H1 (cell line): ENCODE measurements around the gene STAG1. TPM values are rescaled to one million over a fixed set of nuclear protein-coding genes. Genes with fewer than 3 reads are reported as not detected.
"Not testable (repeated sequence)": the region's sequence is repeated elsewhere in the genome, so short reads cannot be mapped to it uniquely, and the experiment has no call there.

ENCODE experiments used
- CTCF ChIA-PET: fragments of 300-600 bp; sonication (Branson Sonifier 250); formaldehyde crosslinking; loops from one replicate; lab custom pipeline; 2021; ENCODE audit not compliant: partially characterized antibody; lab: Charles Lee
- POLR2A ChIA-PET: fragments of 300-600 bp; sonication (Branson Sonifier 250); formaldehyde crosslinking; loops from one replicate; lab custom pipeline; 2021; ENCODE audit warnings: inconsistent platforms; ENCODE audit not compliant: partially characterized antibody; lab: Charles Lee
- DNase-seq, 2 experiments: peaks; one replicate each; pipeline versions ENCODE4 v3.0.0 to v3.0.0-alpha.2; 2010 to 2022; ENCODE audit warnings: low spot score in 2 of 2, low read depth in 1 of 2, mixed read lengths in 1 of 2
- FAIRE-seq: peaks from 2 replicates; lab custom pipeline; 2011; peaks lifted over from hg19 to GRCh38; lab: Jason Lieb, UNC
- H2AFZ ChIP-seq: 2 replicates; pipeline ENCODE4 v1.8.1; 2012; ENCODE audit warnings: low read length, inconsistent platforms
- H2AK5ac ChIP-seq: 2 replicates; pipeline ENCODE4 v1.6.1; 2013; ENCODE audit warnings: low read depth, low read length
- H2BK120ac ChIP-seq: replicated peaks from 2 replicates; pipeline ENCODE3; 2013; ENCODE audit warnings: low read depth, low read length, inconsistent platforms
- H2BK12ac ChIP-seq: 2 replicates; pipeline ENCODE4 v1.6.1; 2013; ENCODE audit warnings: low read depth, low read length
- H2BK15ac ChIP-seq: 2 replicates; pipeline ENCODE4 v1.6.1; 2013; ENCODE audit warnings: low read length
- H2BK20ac ChIP-seq: 2 replicates; pipeline ENCODE4 v1.6.1; 2013; ENCODE audit warnings: low read length
- H2BK5ac ChIP-seq: 2 replicates; pipeline ENCODE4 v1.6.1; 2013; ENCODE audit warnings: low read depth, low read length
- H3K14ac ChIP-seq: 2 replicates; pipeline ENCODE4 v1.6.1; 2013; ENCODE audit warnings: inconsistent platforms; ENCODE audit not compliant: insufficient read length
- H3K18ac ChIP-seq: 2 replicates; pipeline ENCODE4 v1.6.1; 2013; ENCODE audit warnings: low read length; ENCODE audit errors: extremely low read depth
- H3K23ac ChIP-seq: 2 replicates; pipeline ENCODE4 v1.6.1; 2013; ENCODE audit warnings: inconsistent platforms; ENCODE audit not compliant: insufficient read length
- H3K23me2 ChIP-seq: 2 replicates; pipeline ENCODE4 v1.6.1; 2013; ENCODE audit warnings: low read depth, low read length
- H3K27ac ChIP-seq: 2 replicates; pipeline ENCODE4 v1.6.1; 2011; ENCODE audit warnings: low read depth, low read length, inconsistent platforms
- H3K27me3 ChIP-seq, 4 experiments: replicated peaks in 1 of 4; 1 replicate in 1 of 4; 2 replicates in 3 of 4; pipeline versions ENCODE4 v1.6.1 to v1.8.1; 2011 to 2013; ENCODE audit warnings: low read length in 3 of 4, mild to moderate bottlenecking in 3 of 4, inconsistent platforms in 2 of 4, mixed read lengths in 2 of 4, moderate library complexity in 1 of 4; ENCODE audit not compliant: control insufficient read depth in 3 of 4, insufficient read depth in 3 of 4; ENCODE audit errors: extremely low read depth in 1 of 4
- H3K36me3 ChIP-seq, 4 experiments: 2 replicates each; pipeline versions ENCODE4 v1.6.1 to v1.8.1; 2011 to 2013; ENCODE audit warnings: mild to moderate bottlenecking in 4 of 4, low read length in 3 of 4, moderate library complexity in 2 of 4, control low read depth in 1 of 4, inconsistent platforms in 1 of 4; ENCODE audit not compliant: insufficient read depth in 4 of 4, control insufficient read depth in 2 of 4
- H3K4ac ChIP-seq: replicated peaks from 2 replicates; pipeline ENCODE3; 2013; ENCODE audit warnings: low read length, low read depth, mixed read lengths, inconsistent platforms; ENCODE audit not compliant: insufficient read length
- H3K4me1 ChIP-seq, 4 experiments: replicated peaks in 1 of 4; 1 replicate in 1 of 4; 2 replicates in 3 of 4; pipeline versions ENCODE4 v1.6.1 to v1.8.1; 2011 to 2013; ENCODE audit warnings: low read length in 3 of 4, inconsistent platforms in 2 of 4, mixed read lengths in 1 of 4; ENCODE audit not compliant: insufficient read depth in 4 of 4, control insufficient read depth in 3 of 4
- H3K4me2 ChIP-seq, 2 experiments: 2 replicates each; pipeline versions ENCODE4 v1.6.1 to v1.8.1; 2011 to 2013; ENCODE audit warnings: low read depth in 2 of 2, low read length in 2 of 2, control low read depth in 1 of 2, inconsistent platforms in 1 of 2, mild to moderate bottlenecking in 1 of 2; ENCODE audit not compliant: insufficient read depth in 1 of 2
- H3K4me3 ChIP-seq, 4 experiments: fragments of 200-600, 300-600 bp in 1 of 4; sonication (generic), shearing (Covaris generic), sonication (Bioruptor Twin) in 1 of 4; 2 replicates each; pipeline versions ENCODE4 v1.5.1 to v1.8.1; 2011 to 2016; ENCODE audit warnings: low read length in 4 of 4, low read depth in 3 of 4, control low read depth in 2 of 4, inconsistent platforms in 2 of 4, mild to moderate bottlenecking in 2 of 4, mixed read lengths in 1 of 4, moderate library complexity in 1 of 4; ENCODE audit not compliant: insufficient read depth in 2 of 4; ENCODE audit errors: extremely low read depth in 1 of 4
- H3K56ac ChIP-seq: replicated peaks from 2 replicates; pipeline ENCODE3; 2013; ENCODE audit warnings: low read depth, mild to moderate bottlenecking, mixed read lengths, low read length, inconsistent platforms; ENCODE audit not compliant: insufficient read length
- H3K79me1 ChIP-seq: 2 replicates; pipeline ENCODE4 v1.6.1; 2013; ENCODE audit warnings: low read depth, low read length, control low read depth
- H3K79me2 ChIP-seq, 2 experiments: 2 replicates each; pipeline versions ENCODE4 v1.6.1 to v1.8.1; 2012 to 2013; ENCODE audit warnings: low read length in 2 of 2, mild to moderate bottlenecking in 2 of 2, inconsistent platforms in 1 of 2; ENCODE audit not compliant: insufficient read depth in 2 of 2, control insufficient read depth in 1 of 2
- H3K9ac ChIP-seq, 4 experiments: replicated peaks in 1 of 4; 1 replicate in 1 of 4; 2 replicates in 3 of 4; pipeline versions ENCODE4 v1.6.1 to v1.8.1; 2011 to 2013; ENCODE audit warnings: low read depth in 3 of 4, low read length in 3 of 4, control low read depth in 2 of 4, mild to moderate bottlenecking in 2 of 4, moderate library complexity in 2 of 4, inconsistent platforms in 1 of 4; ENCODE audit errors: extremely low read depth in 1 of 4
- H3K9me3 ChIP-seq, 2 experiments: 2 replicates each; pipeline versions ENCODE4 v1.6.1 to v1.8.1; 2012 to 2013; ENCODE audit warnings: mild to moderate bottlenecking in 2 of 2, moderate library complexity in 2 of 2, control low read depth in 1 of 2, inconsistent platforms in 1 of 2, low read depth in 1 of 2, low read length in 1 of 2, mixed read lengths in 1 of 2; ENCODE audit not compliant: insufficient read depth in 2 of 2
- H4K20me1 ChIP-seq, 2 experiments: replicated peaks in 1 of 2; 2 replicates each; pipeline versions ENCODE3 to v1.8.1; 2011 to 2013; ENCODE audit warnings: inconsistent platforms in 2 of 2, low read length in 2 of 2, mild to moderate bottlenecking in 1 of 2; ENCODE audit not compliant: insufficient read depth in 2 of 2, control insufficient read depth in 1 of 2
- H4K5ac ChIP-seq: 2 replicates; pipeline ENCODE4 v1.6.1; 2013; ENCODE audit warnings: low read length, low read depth, mixed read lengths, inconsistent platforms; ENCODE audit not compliant: insufficient read length
- H4K8ac ChIP-seq: 2 replicates; pipeline ENCODE4 v1.8.0; 2013; ENCODE audit warnings: mild to moderate bottlenecking, moderate library complexity, low read length, inconsistent platforms; ENCODE audit not compliant: insufficient read depth; ENCODE audit errors: extremely low read depth
- H4K91ac ChIP-seq: replicated peaks from 2 replicates; pipeline ENCODE3; 2013; ENCODE audit warnings: low read length, mixed read lengths, inconsistent platforms; ENCODE audit not compliant: insufficient read length
- WGBS, 2 experiments: shearing (Covaris generic) in 1 of 2; methylation state at CpG; one replicate each; pipeline versions ENCODE4 v1.1.6 to v1.1.7; 2013 to 2015; ENCODE audit warnings: low lambda C conversion rate in 2 of 2, mixed read lengths in 2 of 2, inconsistent platforms in 1 of 2, low coverage in 1 of 2, missing lambda C conversion rate in 1 of 2; ENCODE audit not compliant: insufficient replicate concordance in 2 of 2, insufficient coverage in 1 of 2, insufficient read length in 1 of 2; ENCODE audit errors: extremely low coverage in 1 of 2, missing lambda C conversion rate in 1 of 2; 5-methylcytosine and 5-hydroxymethylcytosine counted together
- polyA plus RNA-seq, 7 experiments: library from polyadenylated mRNA; depleted of rRNA in 3 of 7; stranded (reverse) in 5 of 7; unstranded in 2 of 7; fragments of >200 nt in 5 of 7; fragments of 200-250 nt in 2 of 7; gene quantifications; 1 replicate in 5 of 7; 2 replicates in 1 of 7; 4 replicates in 1 of 7; pipeline versions ENCODE4 v1.2.1 to v1.2.3, GENCODE V29; 2011 to 2013; ENCODE audit warnings: missing spikeins in 2 of 7, mixed read lengths in 2 of 7
- total RNA-seq: library from RNA; stranded (reverse); fragmentation: NEBNext Ultra II Directional; extraction: Animal tissue kit (Norgen Biotek cat#: 25700); gene quantifications from 2 replicates; pipeline ENCODE4 v1.2.1, GENCODE V29; 2021

The STAG1 gene
- total and polyA plus RNA-seq, 2 of the 8 experiments (the other 6 are each of a cell fraction or from before 2014, with no cell fraction given): 4.6 to 23.4 TPM

- WGBS, 2 experiments: 87% methylated on average over 7 of the region's 7 CpGs; no CpG with 5 or more reads in 1 of the 2 experiments
- H2AK5ac ChIP-seq, DNase-seq, H3K4me1 ChIP-seq, H2BK120ac ChIP-seq, H3K18ac ChIP-seq, H2BK20ac ChIP-seq, H4K5ac ChIP-seq, H2BK5ac ChIP-seq, H3K36me3 ChIP-seq, H3K56ac ChIP-seq, H3K27me3 ChIP-seq, H4K8ac ChIP-seq, H2AFZ ChIP-seq, H3K79me1 ChIP-seq, H3K23me2 ChIP-seq, H2BK12ac ChIP-seq, H4K91ac ChIP-seq, H3K4me2 ChIP-seq, H3K4me3 ChIP-seq, H3K9me3 ChIP-seq, H3K14ac ChIP-seq, H3K4ac ChIP-seq, H3K9ac ChIP-seq, H3K79me2 ChIP-seq, FAIRE-seq, H2BK15ac ChIP-seq, H3K23ac ChIP-seq, H4K20me1 ChIP-seq, H3K27ac ChIP-seq: not testable (repeated sequence)
- ChIA-PET POLR2A (interaction anchor here (0.6 kb wide), 3 partner anchors 26 to 351 kb away, joined by 3 to 4 read pairs (median 3); no protein-coding TSS in a partner anchor), CTCF (interaction anchor here (1.3 kb wide), 1 partner anchor 146 kb away, joined by 4 read pairs; the partner anchor contains the start of gene STAG1)
Measured at GRCh38 chr3:136606216-136606615, 146.0 kb downstream of the STAG1 start.
